OCI-LY3 (cell line): ENCODE results near the gene DCHS2.
A peak's percentile ranks its signal among the peaks of the same experiment; 100 is the strongest.

Source experiments
- H2AFZ ChIP-seq: fragments of 200-600, 300-600 bp; shearing (Covaris generic); 2 replicates; pipeline ENCODE4 v1.6.0; 2014; ENCODE audit warnings: antibody characterized with exemption, low read depth, low read length
- H3K27ac ChIP-seq: fragments of 200-600, 300-600 bp; sonication (generic); 2 replicates; pipeline ENCODE4 v1.5.1; 2014; ENCODE audit warnings: mild to moderate bottlenecking, low read length, moderate library complexity, mixed read lengths
- H3K27me3 ChIP-seq: fragments of 200-600, 300-600 bp; sonication (generic); 2 replicates; pipeline ENCODE4 v1.6.1; 2014; ENCODE audit warnings: low read depth, low read length, mixed read lengths
- H3K36me3 ChIP-seq: fragments of 200-600, 300-600 bp; sonication (generic); replicated peaks from 2 replicates; pipeline ENCODE3; 2014; ENCODE audit warnings: low read depth, low read length, mixed read lengths
- H3K4me1 ChIP-seq: fragments of 300-600, 200-600 bp; sonication (generic); 2 replicates; pipeline ENCODE4 v1.6.1; 2014; ENCODE audit warnings: low read length, mixed read lengths
- H3K4me2 ChIP-seq: fragments of 200-600, 300-600 bp; sonication (generic); 2 replicates; pipeline ENCODE4 v1.6.1; 2014; ENCODE audit warnings: low read length, mixed read lengths
- H3K4me3 ChIP-seq: fragments of 300-600, 200-600 bp; sonication (generic); 2 replicates; pipeline ENCODE4 v1.5.1; 2014; ENCODE audit warnings: antibody characterized with exemption, mild to moderate bottlenecking, low read length, moderate library complexity
- H3K79me2 ChIP-seq: fragments of 300-600, 200-600 bp; shearing (Covaris generic); 2 replicates; pipeline ENCODE4 v1.6.1; 2014; ENCODE audit warnings: mild to moderate bottlenecking, low read length, mixed read lengths
- H3K9ac ChIP-seq: fragments of 300-600, 200-600 bp; shearing (Covaris generic); 2 replicates; pipeline ENCODE4 v1.6.0; 2014; ENCODE audit warnings: mild to moderate bottlenecking, low read length, moderate library complexity
- H3K9me3 ChIP-seq: fragments of 200-600, 300-600 bp; shearing (Covaris generic); 2 replicates; pipeline ENCODE4 v1.6.1; 2014; ENCODE audit warnings: low read length, mixed read lengths; ENCODE audit not compliant: insufficient read depth
- H4K20me1 ChIP-seq: fragments of 200-600, 300-600 bp; sonication (generic); 2 replicates; pipeline ENCODE4 v1.6.1; 2016; ENCODE audit warnings: low read length, mixed read lengths; ENCODE audit not compliant: insufficient read depth
- EZH2phosphoT487 ChIP-seq: fragments of 200-600 bp; shearing (Covaris generic); IDR thresholded peaks from 2 replicates; pipeline ENCODE4 v1.6.1; 2018; ENCODE audit warnings: antibody characterized with exemption, mixed run types, low read depth
- TF ChIP-seq, protein P1 (sequence below): fragments of 200-600, 300-600 bp; sonication (generic); IDR thresholded peaks from 2 replicates; pipeline ENCODE4 v1.5.1; 2014; ENCODE audit warnings: antibody characterized with exemption, low read length, low read depth

Gene DCHS2

DNA sequence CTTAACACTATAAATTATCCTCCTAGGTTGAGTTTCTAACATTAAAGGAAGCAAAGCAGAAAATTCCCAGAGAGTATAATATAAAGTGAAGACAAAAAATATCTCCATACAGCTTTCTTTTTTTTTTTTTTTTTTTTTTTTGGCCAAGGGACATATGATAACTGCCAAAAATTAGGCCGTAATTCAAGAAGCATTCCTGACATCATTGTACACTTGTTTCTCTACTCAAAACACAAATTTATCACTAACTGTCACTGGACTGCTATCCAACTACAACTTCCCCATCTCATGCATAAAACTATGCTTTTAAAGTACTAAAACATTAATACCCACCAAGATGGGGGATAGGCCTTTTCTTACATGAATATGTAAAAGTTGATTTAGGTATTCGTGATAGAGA is 77.2 kb downstream of the DCHS2 start:
- Histone ChIP-seq H3K4me2 (0 out of 2 replicates have a peak overlapping the region, but pooled peaks have one; percentile 4), H3K79me2 (no peaks in the 10 kb centered on the region), H3K36me3 (no peaks in the 10 kb centered on the region), H4K20me1 (no peaks in the 10 kb centered on the region), H3K9ac (no peak overlapping the region), H3K9me3 (no peaks in the 10 kb centered on the region), H3K4me1 (peaks cover 24% of the 10 kb centered on the region), H3K27me3 (peaks cover 45% of the 10 kb centered on the region), H2AFZ (no peak overlapping the region), H3K27ac (no peak overlapping the region), H3K4me3 (no peak overlapping the region)
- TF ChIP-seq, protein P1, sequence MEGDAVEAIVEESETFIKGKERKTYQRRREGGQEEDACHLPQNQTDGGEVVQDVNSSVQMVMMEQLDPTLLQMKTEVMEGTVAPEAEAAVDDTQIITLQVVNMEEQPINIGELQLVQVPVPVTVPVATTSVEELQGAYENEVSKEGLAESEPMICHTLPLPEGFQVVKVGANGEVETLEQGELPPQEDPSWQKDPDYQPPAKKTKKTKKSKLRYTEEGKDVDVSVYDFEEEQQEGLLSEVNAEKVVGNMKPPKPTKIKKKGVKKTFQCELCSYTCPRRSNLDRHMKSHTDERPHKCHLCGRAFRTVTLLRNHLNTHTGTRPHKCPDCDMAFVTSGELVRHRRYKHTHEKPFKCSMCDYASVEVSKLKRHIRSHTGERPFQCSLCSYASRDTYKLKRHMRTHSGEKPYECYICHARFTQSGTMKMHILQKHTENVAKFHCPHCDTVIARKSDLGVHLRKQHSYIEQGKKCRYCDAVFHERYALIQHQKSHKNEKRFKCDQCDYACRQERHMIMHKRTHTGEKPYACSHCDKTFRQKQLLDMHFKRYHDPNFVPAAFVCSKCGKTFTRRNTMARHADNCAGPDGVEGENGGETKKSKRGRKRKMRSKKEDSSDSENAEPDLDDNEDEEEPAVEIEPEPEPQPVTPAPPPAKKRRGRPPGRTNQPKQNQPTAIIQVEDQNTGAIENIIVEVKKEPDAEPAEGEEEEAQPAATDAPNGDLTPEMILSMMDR, result no peak
- no peak for TF ChIP-seq EZH2phosphoT487

DNA sequence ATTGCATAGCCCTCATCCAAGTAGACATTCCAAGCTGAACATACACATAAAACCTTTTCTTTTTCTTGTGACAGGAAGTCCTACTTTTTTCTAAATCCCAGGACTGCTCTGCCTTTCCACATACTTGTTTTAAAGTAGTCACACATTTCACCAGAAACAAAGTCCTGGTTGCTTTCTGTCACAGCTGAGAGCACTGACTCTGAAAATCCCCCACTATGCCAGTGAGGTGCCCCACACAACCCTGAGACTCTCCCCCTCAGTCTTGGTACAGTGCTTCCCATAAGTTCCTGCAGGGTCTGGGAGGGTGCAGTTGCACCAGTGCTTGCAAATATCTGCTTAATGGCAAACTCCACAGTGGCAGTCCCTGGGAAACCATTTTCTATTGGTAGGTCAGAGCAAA is 84.2 kb downstream of the DCHS2 start:
- TF ChIP-seq, protein P1, result no peak
- no peak for TF ChIP-seq EZH2phosphoT487
- H3K36me3 ChIP-seq, result no peaks in the 10 kb centered on the region
- no peak overlapping the region for H3K4me2 ChIP-seq
- H3K27ac ChIP-seq, result no peak overlapping the region
- H3K27me3 ChIP-seq, result peaks cover 14% of the 10 kb centered on the region
- no peaks in the 10 kb centered on the region for H3K4me1 ChIP-seq
- no peaks in the 10 kb centered on the region for H4K20me1 ChIP-seq
- no peak overlapping the region for H3K9ac ChIP-seq
- H2AFZ ChIP-seq, result no peak overlapping the region
- H3K79me2 ChIP-seq, result no peaks in the 10 kb centered on the region
- H3K4me3 ChIP-seq, result no peak overlapping the region
- no peaks in the 10 kb centered on the region for H3K9me3 ChIP-seq

- H3K36me3 ChIP-seq, result no peaks in the 10 kb centered on the region
These were observed 85.4 kb downstream of the DCHS2 start for GRCh38 chr4:154406018-154406795.

GRCh38 chr4:154399259-154399974 is 92.2 kb downstream of the DCHS2 start:
- no peak overlapping the region for H3K27ac ChIP-seq
- H3K27me3 ChIP-seq, result peaks cover 52% of the 10 kb centered on the region
- no peaks in the 10 kb centered on the region for H4K20me1 ChIP-seq
- no peak overlapping the region for H3K9ac ChIP-seq
- peak overlapping the region; percentile 46 for H3K4me3 ChIP-seq
- H3K4me2 ChIP-seq, result peak overlapping the region; percentile 86
- TF ChIP-seq EZH2phosphoT487, result no peak
- TF ChIP-seq, protein P1, result peak; percentile 77
- H2AFZ ChIP-seq, result no peak overlapping the region
- no peaks in the 10 kb centered on the region for H3K36me3 ChIP-seq
- no peaks in the 10 kb centered on the region for H3K79me2 ChIP-seq
- no peaks in the 10 kb centered on the region for H3K9me3 ChIP-seq
- H3K4me1 ChIP-seq, result peaks cover 20% of the 10 kb centered on the region

More at GRCh38 chr4:154406018-154406795, 85.4 kb downstream of the DCHS2 start:
- TF ChIP-seq EZH2phosphoT487, result no peak
- TF ChIP-seq, protein P1, result no peak
- Histone ChIP-seq H3K79me2 (no peaks in the 10 kb centered on the region), H3K4me2 (no peak overlapping the region), H3K9me3 (no peaks in the 10 kb centered on the region), H3K9ac (no peak overlapping the region), H2AFZ (0 out of 2 replicates have a peak overlapping the region, but pooled peaks have one; percentile 29), H3K4me3 (no peak overlapping the region), H3K27ac (no peak overlapping the region), H3K4me1 (peaks cover 2% of the 10 kb centered on the region), H3K27me3 (peaks cover 10% of the 10 kb centered on the region; the same call in 1 of the 2 replicates), H4K20me1 (no peaks in the 10 kb centered on the region)
